Testis (tissue), 2 donors: ENCODE measurements around the gene SLC37A1.

ENCODE experiments used
- CTCF ChIP-seq, 3 experiments: fragments of 450-650 bp in 2 of 3; fragments of 200-600 bp in 1 of 3; sonication (generic) in 1 of 3; IDR thresholded peaks; one replicate each; pipeline ENCODE4 v1.5.1; 2016 to 2019; ENCODE audit warnings: antibody characterized with exemption in 3 of 3, mild to moderate bottlenecking in 2 of 3, moderate library complexity in 1 of 3
- POLR2A ChIP-seq: fragments of 450-650 bp; IDR thresholded peaks from one replicate; pipeline ENCODE4 v1.6.1; 2017; ENCODE audit warnings: antibody characterized with exemption, mild to moderate bottlenecking, moderate library complexity

GRCh38 chr21:42515708-42516502 lies 2.3 kb downstream of the SLC37A1 start:
- TF ChIP-seq CTCF (IDR thresholded peaks at IDR 0.05) (no peak), POLR2A (no peak)
